GM18505 (cell line): ENCODE data around the gene MYO9A.
A peak's percentile ranks its signal among the peaks of the same experiment; 100 is the strongest.
"Not testable (repeated sequence)": the region's sequence is repeated elsewhere in the genome, so short reads cannot be mapped to it uniquely, and the experiment has no call there.

ENCODE experiments used
- ATAC-seq: cut with Tn5 transposase; IDR thresholded peaks from one replicate; pipeline ENCODE4 v1.9.1; 2021; ENCODE audit not compliant: unreplicated experiment
- POLR2A ChIP-seq: IDR thresholded peaks from 4 replicates; pipeline ENCODE4 v1.6.1; 2011; ENCODE audit warnings: borderline replicate concordance; ENCODE audit not compliant: insufficient read depth, insufficient read length; ENCODE audit errors: extremely low read depth

Gene MYO9A

DNA sequence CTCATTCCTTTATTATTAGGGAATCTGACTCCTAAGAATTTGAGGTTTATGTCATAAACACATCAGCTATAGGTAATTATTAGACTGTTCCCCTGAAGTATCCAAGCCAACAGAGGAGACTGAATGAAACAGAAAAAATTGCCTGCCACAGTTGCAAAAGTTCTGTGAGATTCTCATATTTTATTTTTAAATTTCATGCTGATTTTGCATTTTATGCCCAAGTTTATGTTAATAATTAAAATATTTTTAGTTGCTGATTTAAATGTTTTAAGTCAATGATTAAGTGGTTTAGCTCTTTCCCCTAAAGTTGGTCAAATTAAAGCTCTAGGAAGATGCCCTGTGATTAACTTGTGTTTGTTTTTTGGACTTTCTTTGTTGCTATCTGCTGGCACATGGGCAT, 10.4 kb upstream of the MYO9A start:
- TF ChIP-seq POLR2A = no peak
- no peak for ATAC-seq

DNA sequence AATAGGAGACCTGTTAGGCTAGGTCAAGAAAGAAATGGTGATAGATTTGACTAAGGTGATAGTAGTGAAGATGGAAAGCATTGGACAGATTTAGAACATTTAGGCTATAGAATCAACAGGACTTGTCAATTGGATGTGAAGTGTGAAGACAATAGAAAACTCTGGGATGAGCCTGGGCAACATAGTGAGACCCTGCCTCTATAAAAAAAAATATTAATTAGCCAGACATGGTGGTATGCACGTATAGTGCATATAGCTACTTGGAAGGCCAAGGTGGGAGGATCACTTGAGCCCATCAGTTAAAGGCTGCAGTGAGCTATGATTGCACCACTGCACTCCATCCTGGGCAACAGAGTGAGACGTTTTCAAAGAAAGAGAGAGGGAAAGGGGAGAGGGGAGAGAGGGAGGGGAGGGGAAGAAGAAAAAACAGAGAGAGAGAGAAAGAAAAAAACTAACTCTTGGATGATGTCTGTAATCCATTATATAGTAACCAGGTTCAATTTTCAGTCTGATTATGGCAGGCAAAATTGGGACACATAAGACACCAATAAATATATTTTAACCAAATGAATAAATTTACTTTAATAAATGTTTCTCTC, 9.9 kb upstream of the MYO9A start:
- TF ChIP-seq POLR2A = no peak
- ATAC-seq = no peak

DNA sequence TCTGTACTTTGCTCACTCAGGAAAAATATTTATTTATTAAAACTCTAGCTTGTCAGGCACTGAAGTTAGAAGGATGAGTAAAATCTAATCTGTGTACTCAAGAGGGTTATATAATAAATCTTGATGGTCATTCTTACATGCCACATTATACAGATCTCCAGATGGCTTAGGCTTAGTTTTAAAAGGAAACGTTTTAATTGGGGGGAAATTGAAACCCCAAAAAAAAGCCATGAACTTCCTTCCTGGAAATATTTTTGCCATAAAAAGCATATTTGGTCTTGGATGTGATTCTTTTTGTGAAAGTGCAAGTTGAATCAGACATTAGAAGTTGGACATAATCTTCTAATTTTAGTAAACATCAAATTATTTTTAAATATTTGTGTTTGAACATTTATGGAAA, 6.3 kb upstream of the MYO9A start:
- ATAC-seq = no peak

DNA sequence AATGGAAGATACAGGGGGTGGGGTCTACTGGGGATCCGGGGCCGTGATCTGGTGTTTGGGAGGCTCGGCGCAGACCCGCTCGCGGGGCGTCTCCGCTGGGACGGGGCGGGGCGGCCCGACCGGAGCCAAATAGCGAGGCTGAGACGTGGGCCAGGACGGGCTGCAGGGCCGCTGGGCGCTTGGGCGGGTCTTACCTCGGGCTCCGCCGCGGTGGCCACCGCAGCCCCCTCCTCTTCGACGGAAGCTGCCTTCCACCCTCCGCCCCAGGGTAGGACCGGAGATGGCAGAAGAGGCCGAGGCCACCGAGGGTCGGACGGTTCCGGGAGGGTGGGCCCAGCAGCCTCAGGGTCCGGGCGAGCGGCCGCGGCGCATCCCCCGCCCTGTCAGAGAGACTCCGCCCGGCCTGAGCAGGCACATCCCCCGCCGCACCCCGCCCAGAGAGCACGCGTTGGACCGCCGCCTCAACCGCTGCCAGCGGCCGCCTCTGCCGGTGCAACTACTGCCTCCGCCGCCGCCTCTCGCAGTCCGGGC, 399 bp downstream of the MYO9A start:
- TF ChIP-seq POLR2A = peak; percentile 43
- ATAC-seq = peak; percentile 60

More for the DNA sequence above, 6.3 kb upstream of the MYO9A start:
- no peak for TF ChIP-seq POLR2A

DNA sequence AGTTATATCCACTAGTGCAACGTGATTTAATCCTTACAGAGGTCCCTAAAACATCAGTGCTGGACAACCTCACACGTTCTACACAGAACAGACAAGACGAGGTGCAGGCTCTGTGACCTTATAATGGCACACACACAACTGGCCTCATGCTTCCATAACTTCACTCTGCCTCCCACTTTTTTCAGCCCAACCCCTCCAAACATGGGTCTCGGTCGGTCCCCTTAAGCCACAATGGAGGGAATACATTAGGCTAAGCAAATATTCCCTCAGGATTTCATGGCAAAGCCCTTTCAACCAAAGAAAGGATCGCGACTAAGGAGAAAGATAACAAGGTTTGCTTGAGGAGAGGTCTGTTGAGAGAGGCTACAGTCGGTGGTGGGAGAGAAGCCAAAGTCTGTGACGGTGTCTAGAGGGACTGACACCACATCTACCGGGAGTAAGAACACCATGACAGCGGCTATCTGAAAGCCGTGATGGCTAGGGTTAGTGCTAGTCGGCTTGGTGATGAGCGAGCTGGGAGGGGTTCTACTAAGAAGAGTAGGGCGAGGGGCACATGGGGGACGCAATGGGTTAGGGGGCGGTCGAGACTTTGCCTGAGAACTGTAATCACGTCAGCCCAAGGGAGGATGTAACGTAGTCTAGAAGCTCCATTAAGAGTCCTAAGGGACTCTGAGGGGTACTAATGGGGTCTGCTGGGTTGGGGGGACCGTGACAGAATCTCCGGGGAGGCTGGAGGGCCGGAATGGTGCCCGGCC, 1.0 kb downstream of the MYO9A start:
- TF ChIP-seq POLR2A = no peak
- peak; percentile 1 for ATAC-seq

DNA sequence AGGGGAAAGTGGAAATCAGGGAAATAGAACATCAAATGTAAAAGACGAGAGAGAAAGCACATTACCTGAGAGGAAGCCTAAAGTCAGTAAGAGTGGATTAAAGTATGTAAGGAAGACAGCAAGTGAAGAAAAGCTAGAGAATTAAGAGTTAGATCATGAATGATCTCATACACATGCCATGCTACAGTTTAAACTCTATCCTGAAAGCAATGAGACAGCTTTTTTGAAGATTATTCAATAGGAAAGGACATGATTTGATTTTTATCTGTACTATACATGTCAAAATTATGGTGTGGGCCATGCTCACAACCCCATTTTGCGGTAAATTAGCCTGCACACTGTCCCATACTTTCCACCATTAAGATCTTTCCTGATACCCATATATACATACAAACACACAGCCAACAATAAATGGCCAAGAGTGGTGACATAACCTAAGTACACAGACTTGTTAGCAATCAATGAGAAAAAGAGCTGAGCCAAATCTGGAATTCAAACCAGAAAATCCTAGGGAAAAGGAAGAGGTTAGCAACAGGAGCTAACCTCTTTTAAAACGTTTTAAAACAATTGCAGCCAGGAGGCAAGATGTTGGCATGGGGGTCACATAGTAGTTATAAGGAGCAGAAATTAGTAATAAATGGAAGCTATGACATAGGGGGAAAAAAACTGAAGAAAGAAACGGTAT, 4.5 kb downstream of the MYO9A start:
- ATAC-seq = no peak
- no peak for TF ChIP-seq POLR2A

DNA sequence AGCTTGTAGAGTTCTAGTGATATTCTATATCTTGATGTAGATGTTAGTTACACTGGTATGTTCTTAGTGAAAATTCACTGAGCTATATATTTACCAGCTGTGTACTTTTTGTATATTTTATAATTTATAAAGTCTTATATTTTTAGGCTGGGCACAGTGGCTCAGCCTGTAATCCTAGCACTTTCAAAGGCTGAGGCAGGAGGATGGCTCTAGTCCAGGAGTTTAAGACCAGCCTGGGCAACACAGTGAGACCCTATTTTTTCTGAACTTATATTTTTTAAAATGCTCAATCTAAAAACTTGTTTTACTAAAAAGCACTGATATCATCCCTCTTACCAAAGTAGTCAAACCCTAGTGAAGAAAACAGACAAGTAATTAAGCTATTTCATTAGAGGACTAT, 5.1 kb downstream of the MYO9A start:
- ATAC-seq = no peak
- TF ChIP-seq POLR2A = no peak

DNA sequence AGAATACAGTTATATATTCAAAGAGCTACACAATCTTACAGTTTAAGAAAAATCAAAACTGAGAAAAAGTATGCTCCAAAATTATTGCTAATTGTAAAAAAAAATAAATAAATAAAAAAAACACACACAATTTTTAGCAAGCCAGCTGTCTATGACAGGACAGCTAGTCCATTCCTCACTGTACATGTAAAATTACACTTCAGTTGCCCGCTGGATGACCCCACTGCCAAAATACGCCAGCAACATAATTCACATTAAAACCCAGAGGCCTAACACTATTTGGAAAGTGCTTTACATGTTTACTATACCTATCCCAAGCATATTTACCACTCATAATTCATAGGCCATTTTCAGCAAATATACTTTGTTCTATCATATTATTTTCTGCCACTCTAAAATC, 5.8 kb downstream of the MYO9A start:
- TF ChIP-seq POLR2A = no peak
- ATAC-seq = no peak

DNA sequence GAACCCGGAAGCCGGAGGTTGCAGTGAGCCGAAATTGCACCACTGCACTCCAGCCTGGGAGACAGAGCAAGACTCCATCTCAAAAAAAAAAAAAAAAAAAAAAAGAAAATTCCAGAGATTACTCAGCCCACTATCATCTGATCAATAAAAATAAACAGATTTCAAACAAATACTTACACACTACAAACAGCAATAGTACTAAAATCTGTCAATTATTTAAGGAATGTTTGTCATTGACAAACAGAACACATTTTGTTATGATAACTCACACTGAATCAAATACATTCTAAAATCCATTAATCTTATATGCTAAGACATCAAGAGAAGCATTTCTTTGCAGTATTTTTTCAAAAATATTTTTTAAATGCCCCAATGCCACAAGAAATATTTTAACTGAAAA, 7.6 kb downstream of the MYO9A start:
- ATAC-seq = no peak
- no peak for TF ChIP-seq POLR2A

DNA sequence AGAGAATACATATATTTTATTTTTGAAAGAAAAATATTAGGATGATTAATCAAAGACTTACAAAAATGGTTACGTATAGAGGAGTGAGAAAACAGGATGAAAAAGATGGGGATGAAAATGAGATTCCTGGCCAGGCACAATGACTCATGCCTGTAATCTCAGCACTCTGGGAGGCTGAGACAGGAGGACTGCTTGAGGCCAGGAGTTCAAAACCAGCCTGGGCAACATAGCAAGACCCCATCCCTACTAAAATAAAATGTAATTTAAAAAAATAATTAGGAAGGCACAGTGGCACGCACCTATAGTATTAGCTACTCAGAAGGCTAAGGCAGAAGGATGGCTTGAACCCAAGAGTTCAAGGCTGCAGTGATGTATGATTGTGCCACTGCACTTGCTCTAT, 11.9 kb downstream of the MYO9A start:
- no peak for TF ChIP-seq POLR2A
- ATAC-seq = no peak

DNA sequence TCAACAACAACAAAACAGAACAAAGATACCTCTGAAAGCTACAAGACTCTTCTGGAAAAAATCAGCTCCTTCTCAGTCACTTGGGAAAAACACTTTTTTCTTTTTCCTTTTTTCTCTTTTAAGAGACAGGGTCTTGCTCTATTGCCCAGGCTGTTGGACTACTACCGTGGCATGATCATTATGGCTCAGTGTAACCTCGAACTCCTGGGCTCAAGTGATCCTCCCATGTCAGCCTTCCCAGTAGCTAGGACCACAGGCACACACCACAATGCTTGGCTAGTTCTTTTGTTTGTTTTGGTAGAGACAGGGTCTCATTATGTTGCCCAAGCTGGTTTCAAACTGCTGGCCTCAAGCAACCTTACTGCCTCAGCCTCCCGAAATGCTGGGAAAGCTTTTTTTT, 12.8 kb downstream of the MYO9A start:
- no peak for TF ChIP-seq POLR2A
- no peak for ATAC-seq

DNA sequence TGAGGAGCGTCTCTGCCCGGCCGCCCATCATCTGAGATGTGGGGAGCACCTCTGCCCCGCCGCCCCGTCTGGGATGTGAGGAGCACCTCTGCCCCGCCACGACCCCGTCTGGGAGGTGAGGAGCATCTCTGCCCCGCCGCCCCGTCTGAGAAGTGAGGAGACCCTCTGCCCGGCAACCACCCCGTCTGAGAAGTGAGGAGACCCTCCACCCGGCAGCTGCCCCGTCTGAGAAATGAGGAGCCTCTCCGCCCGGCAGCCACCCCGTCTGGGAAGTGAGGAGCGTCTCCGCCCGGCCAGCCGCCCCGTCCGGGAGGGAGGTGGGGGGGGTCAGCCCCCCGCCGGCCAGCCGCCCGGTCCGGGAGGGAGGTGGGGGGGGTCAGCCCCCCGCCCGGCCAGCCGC, 17.4 kb downstream of the MYO9A start:
- ATAC-seq = not testable (repeated sequence)

DNA sequence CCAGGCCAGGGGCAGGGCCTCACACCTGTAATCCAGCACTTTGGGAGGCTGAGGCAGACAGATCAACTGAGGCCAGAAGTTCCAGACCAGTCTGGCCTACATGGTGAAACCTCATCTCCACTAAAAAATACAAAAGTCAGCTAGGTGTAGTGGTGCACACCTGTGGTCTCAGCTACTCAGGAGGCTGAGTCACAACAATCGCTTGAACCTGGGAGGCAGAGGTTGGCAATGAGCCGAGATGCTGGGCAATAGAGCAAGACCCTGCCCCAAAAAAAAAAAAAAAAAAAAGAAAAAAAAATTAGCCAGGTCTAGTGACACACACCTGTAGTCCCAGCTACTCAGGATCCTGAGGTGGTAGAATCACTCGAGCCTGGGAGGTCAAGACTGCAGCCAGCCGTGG, 18.8 kb downstream of the MYO9A start:
- no peak for TF ChIP-seq POLR2A
- no peak for ATAC-seq

DNA sequence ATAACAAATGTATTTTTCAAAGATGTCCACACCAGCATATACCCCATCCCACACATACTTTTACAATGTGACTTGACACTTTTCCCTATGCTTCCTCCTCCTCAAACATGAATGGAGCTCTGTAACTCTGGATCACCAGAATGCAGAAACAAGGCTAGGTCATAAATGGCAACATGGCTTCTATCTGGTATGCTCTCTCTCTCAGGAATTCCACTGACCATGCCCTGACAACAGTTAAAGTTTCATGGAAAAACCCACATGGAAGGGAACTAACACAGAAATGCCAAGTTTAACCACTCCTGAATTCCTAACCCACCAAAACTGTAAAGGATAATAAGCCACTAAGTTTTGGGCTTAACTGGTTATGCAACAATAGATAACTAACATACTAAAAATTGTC, 19.9 kb downstream of the MYO9A start:
- no peak for ATAC-seq
- no peak for TF ChIP-seq POLR2A
